ENCODE data around the gene FCN2.

GRCh38 chr9:134852906-134853654 lies 27.5 kb upstream of the FCN2 start:
- TF ChIP-seq, protein P1, sequence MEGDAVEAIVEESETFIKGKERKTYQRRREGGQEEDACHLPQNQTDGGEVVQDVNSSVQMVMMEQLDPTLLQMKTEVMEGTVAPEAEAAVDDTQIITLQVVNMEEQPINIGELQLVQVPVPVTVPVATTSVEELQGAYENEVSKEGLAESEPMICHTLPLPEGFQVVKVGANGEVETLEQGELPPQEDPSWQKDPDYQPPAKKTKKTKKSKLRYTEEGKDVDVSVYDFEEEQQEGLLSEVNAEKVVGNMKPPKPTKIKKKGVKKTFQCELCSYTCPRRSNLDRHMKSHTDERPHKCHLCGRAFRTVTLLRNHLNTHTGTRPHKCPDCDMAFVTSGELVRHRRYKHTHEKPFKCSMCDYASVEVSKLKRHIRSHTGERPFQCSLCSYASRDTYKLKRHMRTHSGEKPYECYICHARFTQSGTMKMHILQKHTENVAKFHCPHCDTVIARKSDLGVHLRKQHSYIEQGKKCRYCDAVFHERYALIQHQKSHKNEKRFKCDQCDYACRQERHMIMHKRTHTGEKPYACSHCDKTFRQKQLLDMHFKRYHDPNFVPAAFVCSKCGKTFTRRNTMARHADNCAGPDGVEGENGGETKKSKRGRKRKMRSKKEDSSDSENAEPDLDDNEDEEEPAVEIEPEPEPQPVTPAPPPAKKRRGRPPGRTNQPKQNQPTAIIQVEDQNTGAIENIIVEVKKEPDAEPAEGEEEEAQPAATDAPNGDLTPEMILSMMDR (IDR thresholded peaks at IDR 0.05), result no peak
- no peak for TF ChIP-seq POLR2A (IDR thresholded peaks at IDR 0.05)

Measured in Peyer's patch (tissue), 4 donors.